Measurements from ENCODE around the gene MCOLN3.

The MCOLN3 gene

DNA sequence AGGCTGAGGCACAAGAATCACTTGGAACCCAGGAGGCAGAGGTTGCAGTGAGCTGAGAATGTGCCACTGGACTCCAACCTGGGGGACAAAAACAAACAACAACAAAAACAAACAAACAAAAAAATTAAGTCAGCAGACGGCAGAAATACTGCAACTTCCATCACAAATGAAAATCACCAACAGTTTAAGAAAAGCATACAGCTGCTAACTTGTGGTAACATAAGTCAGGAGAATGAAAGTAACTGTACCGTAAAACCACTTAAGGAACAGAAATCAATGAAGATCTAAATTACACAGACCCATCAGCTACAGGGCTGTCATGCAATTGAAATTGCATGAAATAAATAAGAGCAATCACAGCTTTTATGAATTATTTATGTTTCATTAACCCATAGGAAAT lies 76.3 kb downstream of the MCOLN3 start:
- Histone ChIP-seq H3K36me3 (ENCODE audit: control insufficient read depth in 1 of 2, insufficient read depth in 2 of 2, low read length in 2 of 2) (no peaks in the 10 kb centered on the region), H3K27me3 (ENCODE audit: control insufficient read depth in 1 of 2, insufficient read depth in 2 of 2, low read length in 2 of 2) (no peaks in the 10 kb centered on the region), H3K9ac (ENCODE audit: low read depth in 1 of 2, low read length in 2 of 2) (no peak overlapping the region), H3K9me3 (ENCODE audit: control insufficient read depth in 1 of 2, low read length in 2 of 2) (no peaks in the 10 kb centered on the region), H3K4me1 (ENCODE audit: control insufficient read depth in 1 of 2, insufficient read depth in 2 of 2, low read length in 2 of 2) (no peaks in the 10 kb centered on the region), H3K4me3 (ENCODE audit: low read depth in 1 of 2, low read length in 2 of 2) (no peak overlapping the region), H3K27ac (ENCODE audit: low read depth, low read length) (no peak overlapping the region)

DNA sequence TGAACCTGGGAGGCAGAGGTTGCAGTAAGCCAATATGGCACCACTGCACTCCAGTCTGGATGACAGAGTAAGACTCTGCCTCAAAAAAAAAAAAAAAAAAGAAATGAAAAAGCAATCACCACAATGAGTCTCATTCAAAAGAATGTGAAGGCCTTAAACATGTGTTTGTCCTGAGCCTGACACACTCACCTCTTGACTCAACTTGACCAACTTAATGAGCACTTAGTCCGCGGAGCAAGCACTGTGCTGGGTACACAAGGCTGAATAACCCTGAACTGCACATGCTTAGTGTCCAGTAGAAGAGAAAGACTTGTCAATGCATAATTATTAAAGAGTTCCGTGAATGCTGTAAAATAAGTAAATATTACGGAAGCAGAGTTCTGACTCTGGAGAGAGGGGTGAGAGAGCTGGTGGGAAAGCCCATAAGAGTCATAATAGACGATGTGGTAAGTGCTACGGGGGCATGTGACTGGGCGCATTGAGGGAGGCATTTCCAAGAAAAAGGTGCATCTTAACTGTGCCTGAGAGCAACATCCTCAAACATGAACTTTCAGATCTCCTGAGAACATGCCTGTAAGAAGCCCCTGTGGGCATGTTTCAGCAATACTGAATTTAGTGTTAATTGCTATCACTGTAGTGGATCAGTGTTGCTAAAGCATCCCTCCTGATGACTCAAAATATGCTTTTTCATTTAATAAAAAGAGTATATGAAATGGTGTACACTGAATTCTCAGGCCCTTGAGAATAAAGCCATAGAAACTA lies 78.6 kb downstream of the MCOLN3 start:
- no peaks in the 10 kb centered on the region for H3K9me3 ChIP-seq (ENCODE audit: control insufficient read depth in 1 of 2, low read length in 2 of 2)
- H3K9ac ChIP-seq (ENCODE audit: low read depth in 1 of 2, low read length in 2 of 2): no peak overlapping the region
- H3K4me3 ChIP-seq (ENCODE audit: low read depth in 1 of 2, low read length in 2 of 2): no peak overlapping the region
- no peaks in the 10 kb centered on the region for H3K27me3 ChIP-seq (ENCODE audit: control insufficient read depth in 1 of 2, insufficient read depth in 2 of 2, low read length in 2 of 2)
- H3K36me3 ChIP-seq (ENCODE audit: control insufficient read depth in 1 of 2, insufficient read depth in 2 of 2, low read length in 2 of 2): no peaks in the 10 kb centered on the region
- no peak overlapping the region for H3K27ac ChIP-seq (ENCODE audit: low read depth, low read length)
- no peaks in the 10 kb centered on the region for H3K4me1 ChIP-seq (ENCODE audit: control insufficient read depth in 1 of 2, insufficient read depth in 2 of 2, low read length in 2 of 2)

DNA sequence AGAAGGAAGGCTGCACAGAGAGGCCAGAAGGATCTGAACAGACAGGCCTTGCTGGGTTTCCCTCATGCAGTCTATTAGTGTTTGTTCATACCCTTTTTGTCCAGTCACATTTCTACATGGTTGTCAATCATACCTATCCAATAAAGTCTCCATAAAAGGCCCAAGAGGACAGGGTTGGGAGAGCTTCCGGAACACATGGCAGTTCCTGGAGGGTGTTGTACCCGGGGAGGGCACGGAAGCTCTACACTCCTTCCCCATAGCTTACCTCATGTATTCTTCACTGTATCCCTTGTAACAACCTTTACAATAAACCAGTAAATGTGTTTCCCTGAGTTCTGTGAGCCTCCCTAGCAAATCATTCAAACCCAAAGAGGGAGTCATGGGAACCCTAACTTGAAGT lies 79.4 kb downstream of the MCOLN3 start:
- Histone ChIP-seq H3K9ac (ENCODE audit: low read depth in 1 of 2, low read length in 2 of 2) (no peak overlapping the region), H3K4me1 (ENCODE audit: control insufficient read depth in 1 of 2, insufficient read depth in 2 of 2, low read length in 2 of 2) (no peaks in the 10 kb centered on the region), H3K9me3 (ENCODE audit: control insufficient read depth in 1 of 2, low read length in 2 of 2) (no peaks in the 10 kb centered on the region), H3K27me3 (ENCODE audit: control insufficient read depth in 1 of 2, insufficient read depth in 2 of 2, low read length in 2 of 2) (no peaks in the 10 kb centered on the region), H3K4me3 (ENCODE audit: low read depth in 1 of 2, low read length in 2 of 2) (no peak overlapping the region), H3K27ac (ENCODE audit: low read depth, low read length) (no peak overlapping the region), H3K36me3 (ENCODE audit: control insufficient read depth in 1 of 2, insufficient read depth in 2 of 2, low read length in 2 of 2) (no peaks in the 10 kb centered on the region)

DNA sequence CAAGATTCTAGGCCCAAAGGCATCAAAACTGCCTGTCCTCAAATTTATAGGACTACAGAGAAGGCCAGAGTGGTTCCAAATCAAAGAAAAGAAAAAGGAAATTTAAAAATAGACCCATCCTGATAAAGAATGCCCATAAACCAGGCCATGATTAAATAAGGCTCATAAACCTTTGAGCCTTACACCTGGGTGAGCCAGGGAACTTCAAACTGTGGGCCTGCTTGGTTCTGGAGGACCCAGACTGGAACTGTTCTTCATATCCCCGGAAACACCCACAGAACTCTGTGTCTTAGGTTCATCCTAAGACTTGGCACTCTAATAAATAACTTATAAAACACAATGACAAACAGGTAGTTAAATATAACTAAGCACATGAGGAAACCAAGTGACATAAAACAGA lies 80.2 kb downstream of the MCOLN3 start:
- Histone ChIP-seq H3K27ac (ENCODE audit: low read depth, low read length) (no peak overlapping the region), H3K4me3 (ENCODE audit: low read depth in 1 of 2, low read length in 2 of 2) (no peak overlapping the region), H3K9me3 (ENCODE audit: control insufficient read depth in 1 of 2, low read length in 2 of 2) (no peaks in the 10 kb centered on the region), H3K36me3 (ENCODE audit: control insufficient read depth in 1 of 2, insufficient read depth in 2 of 2, low read length in 2 of 2) (no peaks in the 10 kb centered on the region), H3K9ac (ENCODE audit: low read depth in 1 of 2, low read length in 2 of 2) (no peak overlapping the region), H3K27me3 (ENCODE audit: control insufficient read depth in 1 of 2, insufficient read depth in 2 of 2, low read length in 2 of 2) (no peaks in the 10 kb centered on the region), H3K4me1 (ENCODE audit: control insufficient read depth in 1 of 2, insufficient read depth in 2 of 2, low read length in 2 of 2) (no peaks in the 10 kb centered on the region)

Measured in duodenal mucosa (tissue), 2 donors.